GM13976 (cell line): ENCODE data around the gene CCDC51.
A peak's percentile ranks its signal among the peaks of the same experiment; 100 is the strongest.

Source experiments
- DNase-seq: peaks from one replicate; pipeline ENCODE4 v3.0.0; 2012; ENCODE audit warnings: low spot score
- CTCF ChIP-seq: IDR thresholded peaks from 2 replicates; pipeline ENCODE4 v1.5.1; 2012; ENCODE audit warnings: borderline replicate concordance, mild to moderate bottlenecking; ENCODE audit not compliant: insufficient read depth; ENCODE audit errors: extremely low read depth, missing control alignments, control extremely low read depth
- in situ Hi-C: fragments of 300-500 bp; cut with MboI; formaldehyde crosslinking; loops from one replicate; pipeline ENCODE4 v1.12.0; 2022; ENCODE audit warnings: low sequenced_read_pairs, mixed read lengths, inconsistent platforms; ENCODE audit not compliant: unreplicated experiment

The CCDC51 gene

GRCh38 chr3:48403533-48404439 is 36.1 kb downstream of the CCDC51 start:
- in situ Hi-C loops = loop anchor here (5.0 kb wide), 1 partner anchor 34 kb away; no protein-coding TSS in a partner anchor
- DNase-seq = peak; percentile 17
- TF ChIP-seq CTCF = no peak

GRCh38 chr3:48402907-48403306 is 37.0 kb downstream of the CCDC51 start:
- no peak for DNase-seq
- TF ChIP-seq CTCF = no peak
- in situ Hi-C loops = loop anchor here (5.0 kb wide), 1 partner anchor 34 kb away; no protein-coding TSS in a partner anchor

- in situ Hi-C loops = loop anchor here (5.0 kb wide), 1 partner anchor 35 kb away; no protein-coding TSS in a partner anchor
- no peak for TF ChIP-seq CTCF
- DNase-seq = peak; percentile 7
Observed at GRCh38 chr3:48402281-48402732, 37.6 kb downstream of the CCDC51 start.

- peak; percentile 20 for DNase-seq
- in situ Hi-C loops = loop anchor here (5.0 kb wide), 1 partner anchor 36 kb away; no protein-coding TSS in a partner anchor
Observed at GRCh38 chr3:48401434-48401901, 38.5 kb downstream of the CCDC51 start.

GRCh38 chr3:48400824-48401433 is 39.0 kb downstream of the CCDC51 start:
- in situ Hi-C loops = loop anchor here (5.0 kb wide), 1 partner anchor 36 kb away; no protein-coding TSS in a partner anchor
- TF ChIP-seq CTCF = peak; percentile 67
- DNase-seq = peak; percentile 89

- no peak for DNase-seq
Observed at GRCh38 chr3:48399387-48400172, 40.3 kb downstream of the CCDC51 start.

More at GRCh38 chr3:48399387-48400172, 40.3 kb downstream of the CCDC51 start:
- TF ChIP-seq CTCF = no peak
- in situ Hi-C loops = loop anchor here (5.0 to 10.0 kb wide), 2 partner anchors 38 to 205 kb away; no protein-coding TSS in a partner anchor
